IPS DF 19.7 (cell line): Measurements from ENCODE around the gene TRIP4.
"Not testable (repeated sequence)": the region's sequence is repeated elsewhere in the genome, so short reads cannot be mapped to it uniquely, and the experiment has no call there.

Experiments used
- DNase-seq: peaks from one replicate; pipeline ENCODE4 v3.0.0-alpha.2; 2013; ENCODE audit warnings: low read depth, low spot score

Gene TRIP4

DNA sequence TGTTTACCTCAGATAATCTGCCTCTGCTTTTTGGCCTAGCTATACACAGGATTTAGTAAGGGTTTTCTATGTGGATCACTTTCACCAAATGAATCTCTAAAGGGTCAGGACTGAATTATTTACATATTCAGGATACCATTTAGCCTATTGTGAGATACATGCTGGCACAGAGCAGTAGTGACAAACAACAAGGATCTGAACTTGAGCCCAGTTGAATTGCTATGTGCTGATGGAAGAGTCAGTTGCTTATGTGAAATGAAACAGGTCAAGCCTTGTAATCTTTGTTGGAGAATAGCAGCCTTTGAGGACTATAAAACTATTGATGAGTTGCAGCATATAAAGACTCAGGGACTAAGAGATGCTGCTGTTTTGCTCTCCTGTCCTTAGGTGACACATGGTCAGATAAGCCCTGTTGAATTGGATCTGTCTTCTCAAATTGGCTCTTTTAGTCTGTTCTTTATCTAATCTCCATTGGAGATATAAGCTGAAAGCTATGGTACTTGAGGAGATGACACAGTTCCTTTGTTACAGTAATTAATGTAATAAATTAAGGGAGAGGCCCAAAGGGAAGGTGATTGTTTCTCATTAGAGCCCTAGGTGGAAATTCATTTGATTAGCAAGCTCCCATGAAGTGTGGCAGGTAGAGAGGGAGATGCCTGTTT is 103.1 kb downstream of the TRIP4 start:
- DNase-seq = no peak

DNA sequence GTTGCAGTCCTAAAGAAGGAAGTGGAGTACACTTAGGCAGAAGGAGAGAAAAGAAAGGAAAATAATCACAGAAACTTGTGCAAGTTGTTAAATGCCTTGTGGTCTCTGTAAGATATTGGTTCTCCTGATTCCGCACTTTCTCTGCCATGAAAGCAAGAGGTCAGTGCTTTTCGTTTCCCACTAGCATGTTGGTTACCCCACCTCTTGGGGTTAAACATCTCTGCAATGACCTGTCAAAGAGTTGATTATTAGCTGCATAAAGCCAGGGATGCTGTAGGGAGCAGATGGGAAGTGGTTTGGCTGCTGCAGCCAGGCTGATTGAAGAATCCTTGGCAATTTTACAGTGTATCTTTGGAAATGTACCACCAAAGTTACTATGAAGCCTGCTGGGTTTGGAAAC is 106.0 kb downstream of the TRIP4 start:
- no peak for DNase-seq

DNA sequence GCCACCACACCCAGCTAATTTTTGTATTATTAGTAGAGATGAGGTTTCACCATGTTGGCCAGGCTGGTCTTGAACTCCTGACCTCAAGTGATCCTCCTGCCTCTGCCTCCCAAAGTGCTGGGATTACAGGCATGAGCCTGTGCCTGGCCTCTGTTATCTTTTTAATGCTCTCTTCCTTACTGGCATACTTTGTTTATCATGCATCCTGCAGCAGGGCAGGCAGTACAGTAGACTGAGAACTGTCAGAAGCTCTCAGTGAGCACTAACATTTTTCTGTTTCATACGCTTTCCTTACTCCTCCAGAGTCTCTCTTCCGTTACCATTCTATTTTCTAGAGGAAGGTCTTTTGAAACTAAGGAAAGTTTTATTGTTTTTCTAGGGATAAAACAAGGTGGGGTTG is 108.3 kb downstream of the TRIP4 start:
- not testable (repeated sequence) for DNase-seq

DNA sequence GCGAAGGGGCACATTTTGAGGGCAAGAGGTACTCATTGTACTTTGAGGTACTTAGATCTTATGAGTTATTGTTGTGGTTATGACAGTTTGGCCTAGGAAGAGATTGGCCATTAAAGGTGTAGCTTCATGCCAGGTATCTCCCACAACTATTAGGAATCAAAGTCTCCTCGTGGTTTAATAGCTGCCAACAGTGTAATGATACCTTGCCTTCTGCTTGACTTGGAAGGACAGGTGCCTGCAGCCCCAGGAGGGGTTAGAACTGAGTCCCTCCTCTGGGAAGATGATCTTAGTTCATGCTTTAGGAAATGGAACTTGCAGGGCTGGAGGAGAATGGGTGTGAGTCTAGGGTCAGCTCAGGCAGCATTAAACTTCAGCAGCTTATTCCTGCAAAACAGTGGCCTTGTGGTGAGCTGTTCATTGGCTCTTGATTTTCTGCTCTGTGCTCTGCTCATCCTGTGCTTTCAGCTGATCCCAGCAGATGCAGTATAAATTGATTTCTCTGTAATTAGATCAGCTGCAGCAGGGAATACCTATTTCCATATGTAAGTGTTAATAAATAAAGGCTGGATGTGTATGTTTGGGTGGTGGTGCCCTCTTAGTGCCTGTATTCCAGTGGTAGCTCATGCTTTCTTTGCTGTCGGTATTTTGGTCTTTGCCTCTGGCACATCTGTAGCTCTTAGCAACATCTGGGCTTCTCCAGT is 113.2 kb downstream of the TRIP4 start:
- DNase-seq = no peak

DNA sequence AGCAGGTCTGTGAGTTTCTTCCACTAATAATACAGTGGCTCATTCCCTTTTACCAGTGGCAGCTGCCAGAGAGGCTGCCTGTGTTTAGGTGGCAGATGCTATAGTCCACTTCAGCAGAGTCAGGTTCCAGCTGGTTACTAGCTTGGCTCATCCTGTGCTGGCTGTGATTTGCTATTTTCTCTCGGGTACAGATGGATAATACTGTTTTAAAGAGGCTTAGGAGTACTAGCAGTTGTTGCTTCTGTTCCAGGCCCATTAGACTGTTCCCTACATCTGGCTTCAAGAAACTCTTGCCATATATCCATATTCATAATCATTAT is 113.7 kb downstream of the TRIP4 start:
- DNase-seq = no peak

DNA sequence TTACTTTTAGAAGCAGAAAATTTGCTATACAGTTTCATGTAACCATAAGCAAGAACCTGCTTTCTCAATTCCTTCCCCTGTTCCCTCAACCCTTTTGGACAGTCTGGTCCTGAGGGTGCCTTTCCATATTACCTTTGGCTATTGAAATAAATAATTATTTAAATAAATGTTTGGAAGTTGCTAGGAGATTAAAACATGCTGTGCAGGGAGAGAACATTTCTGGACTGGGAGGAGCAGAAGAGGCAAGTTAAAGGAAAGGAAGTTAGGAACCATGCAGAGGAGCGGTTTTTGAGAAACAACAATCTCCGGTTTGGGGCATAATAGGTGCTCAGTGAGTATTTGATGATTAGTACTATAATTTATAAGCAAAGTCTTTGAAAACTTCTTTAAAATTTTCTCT is 114.5 kb downstream of the TRIP4 start:
- DNase-seq = no peak

DNA sequence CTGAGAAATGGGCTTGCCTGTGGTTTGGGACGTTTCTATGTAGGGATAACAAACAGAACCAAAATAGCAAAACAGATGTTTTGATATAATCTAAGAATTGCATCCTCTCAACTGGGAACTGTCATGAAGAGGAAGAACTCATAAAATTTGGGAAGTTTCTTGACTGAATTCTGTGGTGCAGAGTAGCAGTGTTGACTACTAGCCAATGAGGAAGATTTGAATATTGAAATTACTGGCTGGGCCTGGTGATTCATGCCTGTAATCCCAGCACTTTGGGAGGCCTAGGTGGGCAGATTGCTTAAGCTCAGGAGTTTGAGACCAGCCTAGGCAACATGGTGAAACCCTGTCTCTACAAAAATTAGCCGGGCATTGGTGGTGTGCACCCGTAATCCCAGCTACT is 114.9 kb downstream of the TRIP4 start:
- no peak for DNase-seq

DNA sequence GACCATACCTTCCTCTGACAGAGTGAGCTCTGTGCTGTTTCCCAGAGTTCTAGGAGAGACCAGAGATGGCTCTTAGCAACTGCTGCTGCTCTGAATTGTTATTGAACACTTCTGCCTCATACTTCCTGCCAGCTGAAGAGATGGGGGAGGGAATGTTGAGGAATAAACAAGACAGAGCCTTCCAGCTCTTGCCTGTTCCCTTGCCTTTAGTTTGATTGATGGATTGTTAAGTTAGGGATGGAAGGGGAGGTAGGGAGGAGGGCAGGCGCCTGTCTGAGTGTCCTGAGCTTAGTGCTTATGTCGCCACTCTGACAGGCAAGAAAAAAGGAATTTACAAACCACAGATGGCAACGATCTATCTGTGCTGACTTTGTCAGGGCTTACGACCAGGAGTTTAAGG is 115.6 kb downstream of the TRIP4 start:
- no peak for DNase-seq

DNA sequence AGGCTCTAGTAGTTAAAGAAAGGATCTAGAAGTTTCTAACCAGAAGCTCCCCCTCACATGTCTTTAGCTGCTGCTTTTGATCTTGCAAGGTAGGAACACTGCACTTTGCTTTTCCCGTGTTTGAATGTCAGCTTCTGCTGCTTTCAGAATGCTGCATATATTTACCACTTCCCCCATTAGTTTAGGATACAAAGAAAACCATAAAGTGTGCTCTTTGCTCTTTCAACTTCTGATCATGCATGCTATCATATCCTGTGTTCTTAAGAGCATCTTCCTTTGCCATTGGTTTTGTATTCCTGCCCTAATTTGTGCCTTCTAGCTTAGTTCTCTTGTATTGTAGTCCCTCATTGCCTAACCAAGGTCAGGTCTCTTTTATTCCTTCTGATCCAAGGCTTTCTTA is 116.0 kb downstream of the TRIP4 start:
- DNase-seq = no peak
